Ovary (tissue), 3 donors: Measurements from ENCODE around the gene CD4.

Experiments used
- POLR2A ChIP-seq: fragments of 450-650 bp; IDR thresholded peaks from one replicate; pipeline ENCODE4 v1.6.1; 2017; ENCODE audit warnings: antibody characterized with exemption, mild to moderate bottlenecking, moderate library complexity
- TF ChIP-seq, protein P1 (sequence below), 3 donors: fragments of 450-650 bp in 2 of 3; fragments of 200-600 bp in 1 of 3; IDR thresholded peaks; one replicate each; pipeline versions ENCODE4 v1.5.1 to v1.8.0; 2016 to 2022; ENCODE audit warnings: antibody characterized with exemption in 3 of 3, mild to moderate bottlenecking in 1 of 3
- donor health status: DM: no; HTN: no; CAD: no.

DNA sequence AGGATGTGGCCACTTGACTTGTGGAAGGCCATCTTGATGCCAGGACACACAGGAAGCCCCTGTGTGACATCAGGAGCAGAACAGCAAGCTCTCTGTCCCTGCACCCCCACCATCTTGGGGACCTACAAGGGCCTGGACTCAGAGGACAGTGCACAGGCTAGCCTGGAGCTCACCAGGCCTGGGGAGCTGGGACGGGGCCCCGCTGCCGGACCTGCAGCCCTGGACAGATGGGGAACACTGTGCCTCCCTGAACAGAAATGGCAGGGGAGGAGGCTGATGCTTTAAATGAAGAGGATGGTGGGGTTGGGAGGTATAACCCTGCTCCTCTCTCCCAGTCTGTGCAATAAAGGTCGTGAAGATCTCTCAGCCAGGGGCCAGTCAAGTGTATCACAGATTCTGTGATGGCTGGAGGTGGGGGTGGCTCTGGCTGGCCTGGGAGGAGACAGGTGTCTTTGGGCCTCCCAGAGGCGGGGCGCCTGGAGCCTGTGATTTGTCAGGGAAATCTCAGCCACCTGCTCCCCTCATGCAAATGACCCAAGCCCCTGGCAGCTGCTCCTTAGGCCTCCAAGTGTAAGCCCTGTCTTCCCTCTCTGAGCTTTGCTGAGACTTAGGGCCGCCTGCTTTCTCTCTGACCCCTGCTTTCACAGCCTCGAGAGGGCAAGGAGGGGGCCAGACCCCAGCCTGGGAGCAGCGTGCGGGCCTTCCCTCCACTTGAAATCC is 50.3 kb downstream of the CD4 start:
- TF ChIP-seq, protein P1, sequence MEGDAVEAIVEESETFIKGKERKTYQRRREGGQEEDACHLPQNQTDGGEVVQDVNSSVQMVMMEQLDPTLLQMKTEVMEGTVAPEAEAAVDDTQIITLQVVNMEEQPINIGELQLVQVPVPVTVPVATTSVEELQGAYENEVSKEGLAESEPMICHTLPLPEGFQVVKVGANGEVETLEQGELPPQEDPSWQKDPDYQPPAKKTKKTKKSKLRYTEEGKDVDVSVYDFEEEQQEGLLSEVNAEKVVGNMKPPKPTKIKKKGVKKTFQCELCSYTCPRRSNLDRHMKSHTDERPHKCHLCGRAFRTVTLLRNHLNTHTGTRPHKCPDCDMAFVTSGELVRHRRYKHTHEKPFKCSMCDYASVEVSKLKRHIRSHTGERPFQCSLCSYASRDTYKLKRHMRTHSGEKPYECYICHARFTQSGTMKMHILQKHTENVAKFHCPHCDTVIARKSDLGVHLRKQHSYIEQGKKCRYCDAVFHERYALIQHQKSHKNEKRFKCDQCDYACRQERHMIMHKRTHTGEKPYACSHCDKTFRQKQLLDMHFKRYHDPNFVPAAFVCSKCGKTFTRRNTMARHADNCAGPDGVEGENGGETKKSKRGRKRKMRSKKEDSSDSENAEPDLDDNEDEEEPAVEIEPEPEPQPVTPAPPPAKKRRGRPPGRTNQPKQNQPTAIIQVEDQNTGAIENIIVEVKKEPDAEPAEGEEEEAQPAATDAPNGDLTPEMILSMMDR (IDR thresholded peaks at IDR 0.05): no peak
- no peak for TF ChIP-seq POLR2A
